Dermis microvascular lymphatic vessel endothelial cell (primary cell): ENCODE results near the gene OR7G2. TPM values are rescaled to one million over a fixed set of nuclear protein-coding genes. Genes with fewer than 3 reads are reported as not detected.
A peak's percentile ranks its signal among the peaks of the same experiment; 100 is the strongest.

ENCODE experiments used
- DNase-seq, 2 donors: peaks; one replicate each; pipeline versions ENCODE4 v3.0.0 to v3.0.0-alpha.2; 2010; ENCODE audit warnings: low read depth in 2 of 2
- total RNA-seq: library from RNA; depleted of rRNA; stranded (reverse); fragments of >200 nt; gene quantifications from 2 replicates; pipeline ENCODE4 v1.2.1, GENCODE V29; 2014

Gene OR7G2
- total RNA-seq, result not detected in 2 replicates

GRCh38 chr19:9107375-9107774 is at the start of gene OR7G2:
TSS of gene OR7G2 (minus strand) at chr19:9107475. CDS start at chr19:9103243, 4,232 bp downstream.
- no peak for DNase-seq

GRCh38 chr19:9156304-9156703 is 49.0 kb upstream of the OR7G2 start:
- peak in 1 of 2 donors; percentile 23 for DNase-seq

GRCh38 chr19:9155591-9155990 is 48.3 kb upstream of the OR7G2 start:
- no peak for DNase-seq

GRCh38 chr19:9151367-9151766 is 44.1 kb upstream of the OR7G2 start:
- DNase-seq, result no peak

GRCh38 chr19:9150650-9151049 is 43.4 kb upstream of the OR7G2 start:
- DNase-seq, result no peak

GRCh38 chr19:9149997-9150396 is 42.7 kb upstream of the OR7G2 start:
- DNase-seq, result no peak

GRCh38 chr19:9148697-9149096 is 41.4 kb upstream of the OR7G2 start:
- no peak for DNase-seq

GRCh38 chr19:9146882-9147281 is 39.6 kb upstream of the OR7G2 start:
- DNase-seq, result no peak

- DNase-seq, result no peak
Measured at GRCh38 chr19:9144920-9145319, 37.6 kb upstream of the OR7G2 start.

- DNase-seq, result peak; percentile 83 to 92
Measured at GRCh38 chr19:9140159-9140874, 33.0 kb upstream of the OR7G2 start, which contains the start of gene ZNF317. TSS of gene ZNF317 (plus strand) at chr19:9140397. CDS start at chr19:9156017, 15,620 bp downstream.

GRCh38 chr19:9139609-9140158 is 32.4 kb upstream of the OR7G2 start:
- no peak for DNase-seq

- DNase-seq, result no peak
Measured at GRCh38 chr19:9132422-9132821, 25.1 kb upstream of the OR7G2 start.

- DNase-seq, result no peak
Measured at GRCh38 chr19:9130965-9131364, 23.7 kb upstream of the OR7G2 start.

- peak in 1 of 2 donors; percentile 91 for DNase-seq
Measured at GRCh38 chr19:9128171-9128570, 20.9 kb upstream of the OR7G2 start.

GRCh38 chr19:9126900-9127405 is 19.7 kb upstream of the OR7G2 start, which contains the start of gene OR7G3:
TSS of gene OR7G3 (minus strand) at chr19:9126950. CDS start at chr19:9126950, 0 bp downstream.
- no peak for DNase-seq

GRCh38 chr19:9116547-9116946 is 9.3 kb upstream of the OR7G2 start:
- DNase-seq, result no peak

- no peak for DNase-seq
Measured at GRCh38 chr19:9115307-9115813, 8.1 kb upstream of the OR7G2 start, which contains the start of gene OR7G1. TSS of gene OR7G1 (minus strand) at chr19:9115763. CDS start at chr19:9115763, 0 bp downstream.

GRCh38 chr19:9109959-9110358 is 2.7 kb upstream of the OR7G2 start:
- DNase-seq, result no peak

- DNase-seq, result no peak
Measured at GRCh38 chr19:9086761-9087160, 20.5 kb downstream of the OR7G2 start, which contains the start of gene OR1M1. TSS of gene OR1M1 (plus strand) at chr19:9087061. CDS start at chr19:9093245, 6,184 bp downstream.

- DNase-seq, result no peak
Measured at GRCh38 chr19:9078651-9079050, 28.6 kb downstream of the OR7G2 start.

- no peak for DNase-seq
Measured at GRCh38 chr19:9076901-9077300, 30.4 kb downstream of the OR7G2 start.
